ENCODE results near the gene SERPINA6.
"Not testable (repeated sequence)": the region's sequence is repeated elsewhere in the genome, so short reads cannot be mapped to it uniquely, and the experiment has no call there.

Gene SERPINA6

GRCh38 chr14:94306047-94306978 is 16.8 kb downstream of the SERPINA6 start:
- no CpG with 5 or more reads among the region's 12 CpGs for WGBS (ENCODE audit: extremely low coverage, insufficient coverage, low lambda C conversion rate)
- no peak overlapping the region for H2AK5ac ChIP-seq (ENCODE audit: low read length)
- H3K79me2 ChIP-seq (ENCODE audit: control insufficient read depth, insufficient read depth, low read length) = no peaks in the 10 kb centered on the region
- no peak overlapping the region for H2BK5ac ChIP-seq (ENCODE audit: low read length)
- H3K4me2 ChIP-seq (ENCODE audit: low read length) = no peak overlapping the region
- H4K8ac ChIP-seq (ENCODE audit: low read depth, low read length) = no peak overlapping the region
- no peak overlapping the region for H2BK120ac ChIP-seq (ENCODE audit: low read depth, low read length)
- no peak overlapping the region for H3K9ac ChIP-seq (ENCODE audit: low read length)
- H3K27me3 ChIP-seq (ENCODE audit: insufficient read depth, low read length, poor library complexity) = no peaks in the 10 kb centered on the region
- H4K5ac ChIP-seq (ENCODE audit: low read length) = no peak overlapping the region
- DNase-seq = no peak
- H3K4me1 ChIP-seq (ENCODE audit: control insufficient read depth, low read depth, low read length) = no peaks in the 10 kb centered on the region
- no peak overlapping the region for H3K56ac ChIP-seq (ENCODE audit: low read length)
- H2BK15ac ChIP-seq (replicated peaks; ENCODE audit: low read depth) = no peak overlapping the region
- no peak overlapping the region for H3K4ac ChIP-seq (ENCODE audit: low read depth, low read length)
- no peak overlapping the region for H3K4me3 ChIP-seq (ENCODE audit: low read length)
- no peaks in the 10 kb centered on the region for H3K79me1 ChIP-seq (ENCODE audit: low read length)
- H3K18ac ChIP-seq (ENCODE audit: low read length) = no peak overlapping the region
- H3K23ac ChIP-seq (ENCODE audit: low read length) = no peak overlapping the region
- H3K36me3 ChIP-seq (ENCODE audit: control insufficient read depth, insufficient read depth, low read length) = no peaks in the 10 kb centered on the region
- H3K27ac ChIP-seq (ENCODE audit: low read depth, low read length) = no peak overlapping the region

DNA sequence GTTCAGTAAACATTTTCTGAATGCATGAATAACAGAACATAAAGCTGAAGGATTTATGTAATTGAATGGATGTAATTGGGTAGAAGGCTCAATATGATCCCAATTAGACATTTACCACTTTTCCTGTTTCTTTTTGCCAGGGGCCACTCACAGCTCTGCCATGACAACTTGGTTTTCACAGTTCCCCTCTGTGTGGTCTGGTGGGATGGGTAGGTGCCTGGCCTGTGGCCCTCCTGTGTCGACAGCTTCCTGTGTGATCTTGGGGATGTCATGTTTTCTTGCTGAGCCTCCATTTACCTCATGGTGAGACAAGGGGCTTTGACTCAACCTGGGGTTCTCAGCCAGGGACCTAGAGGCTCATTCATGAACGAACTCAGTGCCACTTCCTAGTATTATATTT is 17.5 kb downstream of the SERPINA6 start:
- H2BK120ac ChIP-seq (ENCODE audit: low read depth, low read length) = no peak overlapping the region
- no peak overlapping the region for H3K23ac ChIP-seq (ENCODE audit: low read length)
- no peak overlapping the region for H3K9ac ChIP-seq (ENCODE audit: low read length)
- H4K8ac ChIP-seq (ENCODE audit: low read depth, low read length) = no peak overlapping the region
- H3K4me3 ChIP-seq (ENCODE audit: low read length) = no peak overlapping the region
- DNase-seq = no peak
- no peak overlapping the region for H3K27ac ChIP-seq (ENCODE audit: low read depth, low read length)
- H2BK5ac ChIP-seq (ENCODE audit: low read length) = no peak overlapping the region
- WGBS (ENCODE audit: extremely low coverage, insufficient coverage, low lambda C conversion rate) = no CpG with 5 or more reads among the region's 2 CpGs
- H3K27me3 ChIP-seq (ENCODE audit: insufficient read depth, low read length, poor library complexity) = no peaks in the 10 kb centered on the region
- no peak overlapping the region for H3K4ac ChIP-seq (ENCODE audit: low read depth, low read length)
- H3K36me3 ChIP-seq (ENCODE audit: control insufficient read depth, insufficient read depth, low read length) = no peaks in the 10 kb centered on the region
- no peaks in the 10 kb centered on the region for H3K4me1 ChIP-seq (ENCODE audit: control insufficient read depth, low read depth, low read length)
- H3K79me2 ChIP-seq (ENCODE audit: control insufficient read depth, insufficient read depth, low read length) = no peaks in the 10 kb centered on the region
- H3K18ac ChIP-seq (ENCODE audit: low read length) = no peak overlapping the region
- no peak overlapping the region for H2BK15ac ChIP-seq (replicated peaks; ENCODE audit: low read depth)
- no peak overlapping the region for H4K5ac ChIP-seq (ENCODE audit: low read length)
- H3K79me1 ChIP-seq (ENCODE audit: low read length) = no peaks in the 10 kb centered on the region
- H3K4me2 ChIP-seq (ENCODE audit: low read length) = no peak overlapping the region
- H3K56ac ChIP-seq (ENCODE audit: low read length) = no peak overlapping the region
- no peak overlapping the region for H2AK5ac ChIP-seq (ENCODE audit: low read length)

DNA sequence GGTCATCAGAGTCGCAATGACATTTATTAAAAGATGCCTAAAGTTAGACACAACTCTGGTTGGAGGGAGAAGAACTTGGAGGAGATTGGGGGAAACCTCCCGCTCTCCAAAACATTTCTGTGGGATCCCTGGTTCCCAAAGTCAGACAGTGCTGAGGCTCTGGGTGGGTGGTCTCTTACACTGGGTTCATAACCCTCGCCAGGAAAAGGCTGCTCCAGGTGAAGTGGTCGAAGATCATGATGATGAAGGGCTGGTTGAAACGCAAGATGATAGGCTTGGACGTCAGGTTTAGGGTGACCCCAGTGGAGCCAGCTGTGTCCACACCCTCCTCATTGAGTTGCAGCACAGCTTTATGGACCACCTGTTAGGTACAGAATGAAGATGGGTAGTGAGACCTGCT is 18.9 kb downstream of the SERPINA6 start:
- H4K8ac ChIP-seq (ENCODE audit: low read depth, low read length) = no peak overlapping the region
- no peaks in the 10 kb centered on the region for H3K27me3 ChIP-seq (ENCODE audit: insufficient read depth, low read length, poor library complexity)
- no peak overlapping the region for H2BK15ac ChIP-seq (replicated peaks; ENCODE audit: low read depth)
- H3K56ac ChIP-seq (ENCODE audit: low read length) = no peak overlapping the region
- no peaks in the 10 kb centered on the region for H3K36me3 ChIP-seq (ENCODE audit: control insufficient read depth, insufficient read depth, low read length)
- WGBS (ENCODE audit: extremely low coverage, insufficient coverage, low lambda C conversion rate) = no CpG with 5 or more reads among the region's 6 CpGs
- no peaks in the 10 kb centered on the region for H3K4me1 ChIP-seq (ENCODE audit: control insufficient read depth, low read depth, low read length)
- no peak overlapping the region for H3K4me2 ChIP-seq (ENCODE audit: low read length)
- no peaks in the 10 kb centered on the region for H3K79me1 ChIP-seq (ENCODE audit: low read length)
- H3K23ac ChIP-seq (ENCODE audit: low read length) = no peak overlapping the region
- H2BK5ac ChIP-seq (ENCODE audit: low read length) = no peak overlapping the region
- H4K5ac ChIP-seq (ENCODE audit: low read length) = no peak overlapping the region
- no peak overlapping the region for H2AK5ac ChIP-seq (ENCODE audit: low read length)
- H3K18ac ChIP-seq (ENCODE audit: low read length) = no peak overlapping the region
- no peak for DNase-seq
- no peak overlapping the region for H3K9ac ChIP-seq (ENCODE audit: low read length)
- H3K27ac ChIP-seq (ENCODE audit: low read depth, low read length) = no peak overlapping the region
- no peaks in the 10 kb centered on the region for H3K79me2 ChIP-seq (ENCODE audit: control insufficient read depth, insufficient read depth, low read length)
- H3K4ac ChIP-seq (ENCODE audit: low read depth, low read length) = no peak overlapping the region
- H2BK120ac ChIP-seq (ENCODE audit: low read depth, low read length) = no peak overlapping the region
- no peak overlapping the region for H3K4me3 ChIP-seq (ENCODE audit: low read length)

DNA sequence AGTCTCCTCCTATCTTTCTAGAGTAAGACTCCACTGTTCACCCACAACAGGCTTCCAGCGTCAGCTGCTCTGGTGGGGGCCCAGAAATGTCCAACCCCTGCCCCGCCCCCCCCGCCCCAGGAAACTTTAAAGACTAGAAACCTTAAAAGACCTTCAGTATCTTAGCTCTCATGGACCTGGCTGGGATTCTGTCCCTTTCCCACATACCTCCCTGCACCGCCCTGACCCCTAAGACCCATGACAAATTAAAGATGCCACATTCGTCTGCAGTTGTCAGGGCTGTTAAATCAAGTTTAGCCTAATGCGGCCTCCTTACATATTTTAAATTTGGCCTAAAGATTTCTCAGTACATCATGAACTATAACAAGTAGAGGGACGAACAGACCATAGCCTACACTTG is 20.0 kb downstream of the SERPINA6 start:
- Histone ChIP-seq H3K27ac (ENCODE audit: low read depth, low read length) (no peak overlapping the region), H2AK5ac (ENCODE audit: low read length) (no peak overlapping the region), H3K4ac (ENCODE audit: low read depth, low read length) (no peak overlapping the region), H3K18ac (ENCODE audit: low read length) (no peak overlapping the region), H2BK15ac (replicated peaks; ENCODE audit: low read depth) (no peak overlapping the region), H3K56ac (ENCODE audit: low read length) (no peak overlapping the region), H3K79me2 (ENCODE audit: control insufficient read depth, insufficient read depth, low read length) (no peaks in the 10 kb centered on the region), H4K5ac (ENCODE audit: low read length) (no peak overlapping the region), H3K4me1 (ENCODE audit: control insufficient read depth, low read depth, low read length) (no peaks in the 10 kb centered on the region), H3K9ac (ENCODE audit: low read length) (no peak overlapping the region), H3K23ac (ENCODE audit: low read length) (no peak overlapping the region), H3K4me3 (ENCODE audit: low read length) (no peak overlapping the region), H3K4me2 (ENCODE audit: low read length) (no peak overlapping the region), H3K27me3 (ENCODE audit: insufficient read depth, low read length, poor library complexity) (no peaks in the 10 kb centered on the region), H3K79me1 (ENCODE audit: low read length) (no peaks in the 10 kb centered on the region), H2BK120ac (ENCODE audit: low read depth, low read length) (no peak overlapping the region), H4K8ac (ENCODE audit: low read depth, low read length) (no peak overlapping the region), H2BK5ac (ENCODE audit: low read length) (no peak overlapping the region), H3K36me3 (ENCODE audit: control insufficient read depth, insufficient read depth, low read length) (no peaks in the 10 kb centered on the region)
- no peak for DNase-seq
- no CpG with 5 or more reads among the region's 7 CpGs for WGBS (ENCODE audit: extremely low coverage, insufficient coverage, low lambda C conversion rate)

GRCh38 chr14:94298130-94298529 is 25.0 kb downstream of the SERPINA6 start:
- no peak overlapping the region for H3K4ac ChIP-seq (ENCODE audit: low read depth, low read length)
- no peak overlapping the region for H3K9ac ChIP-seq (ENCODE audit: low read length)
- H3K36me3 ChIP-seq (ENCODE audit: control insufficient read depth, insufficient read depth, low read length) = no peaks in the 10 kb centered on the region
- H3K79me1 ChIP-seq (ENCODE audit: low read length) = no peaks in the 10 kb centered on the region
- H3K4me1 ChIP-seq (ENCODE audit: control insufficient read depth, low read depth, low read length) = no peaks in the 10 kb centered on the region
- H3K27ac ChIP-seq (ENCODE audit: low read depth, low read length) = no peak overlapping the region
- no peak overlapping the region for H3K4me3 ChIP-seq (ENCODE audit: low read length)
- no peak overlapping the region for H2BK120ac ChIP-seq (ENCODE audit: low read depth, low read length)
- no peak for DNase-seq
- H2BK5ac ChIP-seq (ENCODE audit: low read length) = no peak overlapping the region
- H4K8ac ChIP-seq (ENCODE audit: low read depth, low read length) = no peak overlapping the region
- no peaks in the 10 kb centered on the region for H3K79me2 ChIP-seq (ENCODE audit: control insufficient read depth, insufficient read depth, low read length)
- no peak overlapping the region for H3K4me2 ChIP-seq (ENCODE audit: low read length)
- no CpG with 5 or more reads among the region's 15 CpGs for WGBS (ENCODE audit: extremely low coverage, insufficient coverage, low lambda C conversion rate)
- no peak overlapping the region for H2BK15ac ChIP-seq (replicated peaks; ENCODE audit: low read depth)
- no peaks in the 10 kb centered on the region for H3K27me3 ChIP-seq (ENCODE audit: insufficient read depth, low read length, poor library complexity)
- no peak overlapping the region for H3K56ac ChIP-seq (ENCODE audit: low read length)
- no peak overlapping the region for H2AK5ac ChIP-seq (ENCODE audit: low read length)
- no peak overlapping the region for H4K5ac ChIP-seq (ENCODE audit: low read length)
- H3K18ac ChIP-seq (ENCODE audit: low read length) = no peak overlapping the region
- H3K23ac ChIP-seq (ENCODE audit: low read length) = no peak overlapping the region

DNA sequence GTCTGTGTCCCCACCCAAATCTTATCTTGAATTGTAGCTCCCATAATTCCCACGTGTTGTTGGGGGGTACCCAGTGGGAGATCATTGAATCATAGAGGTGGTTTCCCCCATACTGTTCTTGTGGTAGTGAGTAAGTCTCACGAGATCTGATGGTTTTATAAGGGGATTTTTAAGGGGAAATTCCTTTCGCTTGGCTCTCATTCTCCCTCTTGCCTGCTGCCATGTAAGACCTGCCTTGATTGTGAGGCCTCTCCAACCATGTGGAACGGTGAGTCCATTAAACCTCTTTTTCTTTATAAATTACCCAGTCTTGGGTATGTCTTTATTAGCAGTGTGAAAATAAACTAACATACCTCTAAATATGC is 27.0 kb downstream of the SERPINA6 start:
- H3K18ac ChIP-seq (ENCODE audit: low read length); H3K79me2 ChIP-seq (ENCODE audit: control insufficient read depth, insufficient read depth, low read length); H3K27ac ChIP-seq (ENCODE audit: low read depth, low read length); H2BK15ac ChIP-seq (replicated peaks; ENCODE audit: low read depth); H3K27me3 ChIP-seq (ENCODE audit: insufficient read depth, low read length, poor library complexity); H4K5ac ChIP-seq (ENCODE audit: low read length); H2BK120ac ChIP-seq (ENCODE audit: low read depth, low read length); H2AK5ac ChIP-seq (ENCODE audit: low read length); H3K36me3 ChIP-seq (ENCODE audit: control insufficient read depth, insufficient read depth, low read length); H3K4me3 ChIP-seq (ENCODE audit: low read length); H3K23ac ChIP-seq (ENCODE audit: low read length); H3K56ac ChIP-seq (ENCODE audit: low read length); H3K9ac ChIP-seq (ENCODE audit: low read length); H2BK5ac ChIP-seq (ENCODE audit: low read length); H3K4me2 ChIP-seq (ENCODE audit: low read length); H3K4ac ChIP-seq (ENCODE audit: low read depth, low read length); DNase-seq; H3K4me1 ChIP-seq (ENCODE audit: control insufficient read depth, low read depth, low read length); H3K79me1 ChIP-seq (ENCODE audit: low read length); H4K8ac ChIP-seq (ENCODE audit: low read depth, low read length): not testable (repeated sequence)
- WGBS (ENCODE audit: extremely low coverage, insufficient coverage, low lambda C conversion rate) = no CpG with 5 or more reads among the region's 4 CpGs

All from mesendoderm (in vitro differentiated cells).